GDM1 (cell line): ENCODE measurements around the gene FABP1.

Source experiments
- DNase-seq: peaks from one replicate; lab custom pipeline; 2025; lab: John Stamatoyannopoulos, UW

Gene FABP1

DNA sequence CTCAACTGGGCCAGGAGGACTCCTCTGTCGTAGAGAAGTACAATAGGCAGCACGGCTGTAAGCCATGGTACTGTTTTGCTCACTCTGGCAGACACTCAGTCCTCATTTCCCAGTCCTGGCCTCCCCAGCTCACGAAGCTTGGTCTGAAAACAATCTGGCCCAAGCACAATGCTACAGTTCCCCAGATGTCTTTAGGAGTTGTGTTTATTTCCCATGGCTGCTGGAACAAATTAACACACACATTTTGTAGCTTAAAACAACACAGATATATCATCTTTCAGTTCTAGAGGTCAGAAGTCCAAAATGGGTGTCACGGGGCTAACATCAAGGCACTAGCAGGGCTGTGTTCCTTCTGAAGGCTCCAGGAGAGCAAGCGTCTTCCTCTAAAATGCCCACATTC lies 13.0 kb downstream of the FABP1 start:
- no peak for DNase-seq

DNA sequence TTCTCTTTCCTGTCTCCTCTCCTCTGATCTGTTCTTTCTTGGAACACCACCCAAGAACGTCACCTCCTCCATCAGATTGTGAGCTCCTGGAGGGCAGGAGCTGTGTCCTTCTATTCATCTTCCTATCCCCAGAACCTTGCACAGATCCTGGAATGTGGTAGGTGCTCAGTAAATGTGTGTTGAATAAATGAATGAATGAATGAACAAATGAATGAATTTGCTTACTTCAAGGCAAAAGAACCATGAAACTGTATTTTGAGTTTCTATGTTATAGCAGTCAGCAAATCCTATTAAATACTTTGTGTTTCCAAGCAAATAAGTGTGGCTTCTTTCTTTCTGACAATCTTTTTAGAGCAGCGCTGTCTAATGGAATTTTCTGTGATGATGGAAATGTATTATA lies 14.8 kb downstream of the FABP1 start:
- no peak for DNase-seq

DNA sequence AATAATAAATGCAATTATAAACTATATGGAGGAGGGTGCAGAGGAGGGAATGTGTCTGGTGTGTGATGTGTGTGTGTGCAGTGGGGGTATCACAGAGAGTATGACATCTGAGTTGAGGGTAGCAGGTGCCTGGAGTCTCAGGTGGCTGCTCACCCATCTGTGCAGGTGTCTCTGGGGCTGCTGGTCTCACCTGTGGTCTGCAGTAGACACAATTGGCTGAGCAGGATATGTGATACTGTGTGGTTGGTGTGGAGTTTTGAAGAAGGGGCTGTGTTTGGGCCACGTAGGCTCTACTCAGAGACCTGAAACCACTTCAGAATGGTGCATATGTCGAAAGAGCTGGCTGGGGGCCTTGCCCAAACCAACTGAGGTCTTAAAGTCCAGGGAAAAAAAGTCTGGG lies 17.0 kb downstream of the FABP1 start:
- no peak for DNase-seq

DNA sequence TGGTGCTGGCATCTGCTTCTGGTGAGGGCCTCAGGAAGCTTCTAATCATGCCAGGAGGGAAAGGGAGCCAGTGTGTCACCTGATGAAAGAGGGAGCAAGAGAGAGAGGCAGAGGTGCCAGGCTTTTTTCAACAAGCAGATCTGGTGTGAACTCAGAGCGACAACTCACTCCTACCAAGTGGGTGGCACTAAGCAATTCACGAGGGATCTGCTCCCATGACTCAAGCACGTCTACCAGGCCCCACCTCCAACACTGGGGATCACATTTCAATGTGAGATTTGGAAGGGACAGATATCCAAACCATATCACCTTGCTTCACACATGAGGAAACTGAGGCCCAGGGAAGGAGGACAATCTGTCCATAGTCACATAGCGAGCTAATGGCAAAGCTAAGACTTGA lies 19.1 kb downstream of the FABP1 start:
- DNase-seq, result no peak

DNA sequence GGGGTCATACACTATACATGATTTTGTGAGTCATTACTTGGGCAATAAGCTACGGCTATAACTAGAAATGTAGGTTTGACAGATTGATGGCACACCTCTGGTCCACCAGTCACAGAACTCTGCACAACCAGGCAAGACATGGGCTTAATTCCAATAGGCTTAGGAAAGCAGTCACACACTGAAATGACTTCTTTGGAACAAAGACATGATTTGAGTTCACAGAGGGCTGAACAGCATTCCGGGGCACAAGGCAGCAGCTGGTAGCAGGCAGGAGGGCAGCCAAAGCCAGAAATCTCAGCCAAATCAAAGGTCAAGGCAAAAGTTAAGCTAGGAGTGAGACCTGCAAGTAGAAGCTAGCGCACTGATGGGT lies 27.4 kb downstream of the FABP1 start:
- no peak for DNase-seq

DNA sequence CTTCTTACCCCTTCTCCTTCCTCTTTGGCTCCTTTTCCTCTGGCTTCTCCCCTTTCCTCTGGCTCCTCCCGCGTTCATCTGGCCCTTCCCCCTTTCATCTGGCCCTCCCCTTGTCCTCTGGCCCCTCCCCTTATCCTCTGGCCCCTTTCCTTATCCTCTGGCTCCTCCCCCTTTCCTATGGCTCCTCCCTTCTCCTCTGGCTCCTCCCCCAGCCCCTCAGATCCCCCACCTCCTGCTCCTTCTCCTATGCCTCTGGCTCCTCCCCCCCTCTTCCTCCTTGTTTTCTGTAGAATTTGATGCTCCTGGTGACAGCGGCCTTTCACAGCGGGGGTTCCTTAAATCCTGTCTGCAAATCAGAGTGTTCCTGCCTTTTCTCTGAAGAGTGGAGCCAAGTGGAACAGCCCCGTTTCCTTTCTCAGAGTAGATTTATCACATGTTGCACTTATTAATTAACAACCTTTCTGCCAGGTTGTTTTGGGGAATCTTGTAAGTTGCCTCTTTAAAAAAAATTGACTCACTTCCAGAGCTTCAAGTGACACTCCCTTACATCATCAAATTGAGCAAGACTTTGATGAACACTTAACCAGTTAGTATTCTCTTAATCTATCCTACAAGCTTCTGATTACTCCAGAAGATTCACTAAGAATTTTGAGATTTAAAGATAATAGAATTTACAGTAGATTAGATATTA lies 27.9 kb downstream of the FABP1 start:
- DNase-seq, result no peak

DNA sequence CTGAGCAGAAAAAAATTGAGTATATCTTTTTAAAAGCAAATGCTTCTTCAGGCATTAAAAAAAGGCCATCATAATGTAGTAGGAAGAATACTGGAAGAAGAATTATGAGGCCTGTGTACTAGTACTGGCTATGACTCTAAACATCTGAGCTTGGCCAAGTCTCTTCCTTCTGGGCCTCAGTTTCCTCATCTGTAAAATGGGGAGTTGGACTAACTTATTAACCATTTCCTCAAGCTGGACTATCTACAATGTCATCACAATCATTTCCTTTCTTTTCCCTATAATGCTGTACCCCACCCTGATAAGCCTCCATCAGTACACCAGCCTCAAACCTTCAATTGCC lies 29.3 kb downstream of the FABP1 start:
- DNase-seq, result no peak

DNA sequence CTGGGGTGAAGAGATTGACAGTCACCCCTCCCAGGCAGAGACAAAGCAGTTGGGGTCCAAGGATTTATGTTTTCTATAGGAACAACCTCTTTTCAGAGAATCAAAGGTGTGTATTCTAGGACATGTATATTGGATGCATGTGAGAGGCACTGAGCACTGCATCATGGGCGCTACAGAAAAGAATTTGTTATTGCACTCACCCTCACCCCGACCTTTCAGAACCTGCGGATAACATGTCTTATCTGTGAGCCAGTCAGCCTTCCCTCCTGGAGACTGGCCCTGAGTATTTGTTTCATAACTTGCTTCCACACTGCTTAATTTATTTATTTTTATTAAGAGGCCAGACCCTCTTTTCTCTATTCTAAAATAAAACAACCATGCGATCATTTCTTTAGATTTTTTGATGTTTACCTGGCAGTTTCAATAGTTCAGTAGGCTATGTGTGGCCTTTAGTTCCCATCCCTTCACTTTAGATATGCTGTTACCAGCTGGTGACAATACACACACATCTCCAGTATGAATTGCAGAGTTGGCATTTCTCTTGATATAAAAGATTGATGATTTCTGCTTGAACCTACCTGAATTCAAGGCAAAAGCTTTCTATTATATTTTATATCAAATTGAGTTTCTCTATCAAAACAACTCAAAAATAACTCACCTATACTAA lies 29.8 kb downstream of the FABP1 start:
- DNase-seq, result no peak

DNA sequence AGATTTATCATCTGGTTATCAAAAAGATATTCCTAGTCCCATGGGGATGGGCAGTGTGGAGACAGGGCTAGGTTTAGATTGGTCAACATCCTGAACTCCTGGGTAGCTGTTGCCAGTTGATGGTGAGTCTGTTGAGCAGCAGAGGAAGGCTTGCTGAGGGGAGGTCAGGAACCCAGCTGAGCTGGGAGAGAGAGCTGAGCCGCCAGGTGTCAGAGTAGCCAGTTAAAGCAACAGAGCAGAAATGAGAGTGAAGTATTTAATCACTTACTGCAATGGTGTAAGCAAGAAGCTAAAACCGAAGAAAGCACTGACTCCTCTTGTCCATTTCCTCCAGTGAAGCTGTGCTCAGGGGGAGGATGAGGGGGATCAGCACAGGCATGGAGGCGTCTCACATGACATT lies 30.7 kb downstream of the FABP1 start:
- no peak for DNase-seq

DNA sequence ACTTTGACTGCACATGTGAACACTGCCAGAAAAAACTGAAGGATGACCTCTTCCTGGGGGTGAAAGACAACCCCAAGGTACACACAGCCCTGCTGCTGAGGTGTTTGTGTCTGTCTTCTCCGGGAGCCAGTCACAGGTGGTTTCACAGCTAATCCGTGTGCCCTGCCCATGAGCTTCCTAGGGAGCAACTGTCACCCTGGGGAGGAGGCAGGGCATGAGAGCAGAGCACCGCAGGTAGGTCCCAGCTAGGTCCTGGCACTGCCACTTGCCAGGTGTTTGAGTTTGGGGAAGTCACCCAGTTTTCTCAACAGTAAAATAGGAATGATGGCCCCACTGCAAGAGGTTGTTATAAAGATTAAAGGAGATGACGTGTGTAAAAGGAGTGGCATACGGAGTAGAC lies 31.2 kb downstream of the FABP1 start:
- no peak for DNase-seq

DNA sequence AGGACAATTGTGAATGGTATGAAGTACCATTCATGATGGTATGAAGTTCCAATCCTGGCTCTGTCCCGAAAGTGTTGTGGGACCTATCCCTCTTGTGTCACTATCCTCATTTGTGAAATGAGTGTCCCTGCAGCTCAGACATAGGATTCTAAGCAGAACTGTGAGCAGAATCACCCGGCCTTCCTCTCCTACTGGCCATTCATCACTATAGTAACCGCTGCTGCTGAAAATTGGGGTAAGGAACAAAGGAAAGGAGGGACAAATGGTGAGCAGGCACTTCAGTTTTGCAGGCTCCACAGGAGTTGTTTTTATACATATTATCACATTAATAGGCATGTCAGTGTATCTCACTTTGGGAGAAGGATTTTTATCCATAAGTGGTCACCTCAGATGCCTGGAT lies 32.8 kb downstream of the FABP1 start:
- no peak for DNase-seq

DNA sequence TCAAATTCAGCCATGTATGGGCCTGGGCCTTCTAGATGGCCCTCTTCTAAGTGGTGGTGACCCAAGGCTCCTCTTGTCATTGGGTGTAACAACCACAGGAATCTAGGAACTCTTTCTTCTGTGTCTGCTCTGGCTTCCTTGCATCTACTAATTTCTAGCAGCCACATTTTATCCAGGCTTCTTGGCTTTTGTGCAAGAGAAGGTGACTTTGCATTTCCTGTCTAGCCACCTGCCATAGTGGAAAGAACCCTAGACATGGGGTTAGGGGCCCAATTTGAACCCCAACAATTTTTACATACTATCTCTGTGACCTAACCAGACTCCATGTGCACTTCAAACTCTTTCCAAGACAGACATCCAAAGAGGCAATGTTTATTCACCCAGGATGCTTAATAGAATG lies 35.1 kb downstream of the FABP1 start:
- DNase-seq, result no peak

DNA sequence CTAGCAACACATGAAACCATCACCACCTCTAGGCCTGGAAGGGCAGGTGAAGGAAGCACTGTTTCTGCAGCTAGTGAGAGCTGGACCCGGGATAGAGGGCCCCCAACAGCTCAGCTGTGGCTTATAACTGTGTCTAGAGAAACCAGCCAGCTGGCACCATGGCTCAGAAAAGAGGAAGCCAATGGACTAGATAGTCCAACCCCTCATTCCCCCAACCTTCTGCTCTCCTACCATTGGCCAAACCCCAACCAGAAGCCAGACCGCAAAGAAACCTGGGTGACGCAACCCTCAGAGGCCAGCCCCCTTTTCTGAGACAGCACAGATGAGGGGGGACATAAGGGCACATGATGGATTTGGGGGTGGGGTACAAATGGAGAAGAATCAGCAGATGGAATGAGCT lies 35.9 kb downstream of the FABP1 start:
- no peak for DNase-seq

DNA sequence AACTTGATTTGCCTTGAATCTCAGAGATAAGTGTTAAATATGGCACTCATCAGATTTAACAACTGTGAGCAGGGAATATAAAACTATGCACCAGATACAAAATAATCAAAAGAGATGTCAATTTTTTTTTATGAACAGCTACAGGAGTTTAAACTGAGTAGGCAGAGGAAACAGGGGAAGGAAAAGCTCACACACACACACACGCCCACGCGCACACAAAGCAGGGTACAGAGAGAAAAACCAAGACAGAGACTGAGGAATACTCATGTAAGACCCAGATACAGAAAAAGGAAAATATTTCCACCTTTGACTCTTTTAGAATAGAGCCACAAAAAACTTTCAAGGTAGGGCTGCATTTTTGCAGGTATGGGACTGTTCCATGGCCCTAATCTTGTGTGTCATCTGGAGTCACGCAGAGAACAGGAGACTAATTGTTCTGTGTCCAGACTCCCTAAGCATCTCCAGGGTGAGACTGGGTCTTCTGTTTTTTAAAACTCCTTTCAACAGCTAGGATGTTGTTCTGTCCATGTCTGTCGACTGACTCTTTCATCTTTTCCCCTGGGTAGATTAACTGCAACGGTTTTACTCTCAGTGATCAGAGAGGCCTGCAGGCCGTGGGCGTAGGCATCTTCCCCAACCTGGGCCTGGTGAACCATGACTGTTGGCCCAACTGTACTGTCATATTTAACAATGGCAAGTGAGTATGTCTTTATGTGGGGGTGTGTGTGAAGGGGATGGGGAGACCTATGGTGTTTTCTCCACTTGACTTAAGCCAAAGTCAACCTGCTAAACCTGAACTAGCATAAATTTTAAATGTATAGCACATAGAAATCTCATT lies 37.2 kb downstream of the FABP1 start:
- peak; percentile 31 for DNase-seq

DNA sequence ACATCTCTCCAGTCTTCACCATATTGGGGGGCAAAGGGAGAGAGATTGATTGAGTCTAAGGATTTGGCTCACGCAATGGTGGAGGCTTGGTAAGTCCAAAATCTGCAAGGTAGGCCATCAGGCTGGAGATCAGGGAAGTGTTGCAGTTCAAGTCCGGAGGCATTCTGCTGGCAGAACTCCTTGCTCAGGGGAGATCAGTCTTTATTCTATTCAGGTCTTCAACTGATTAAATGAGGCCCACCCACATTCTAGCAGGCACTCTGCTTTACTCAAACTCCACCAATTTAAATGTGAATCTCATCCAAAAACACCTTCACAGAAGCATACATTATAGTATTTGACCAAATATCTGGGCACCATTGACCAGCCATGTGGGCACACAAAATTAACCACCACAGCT lies 38.9 kb downstream of the FABP1 start:
- DNase-seq, result no peak

DNA sequence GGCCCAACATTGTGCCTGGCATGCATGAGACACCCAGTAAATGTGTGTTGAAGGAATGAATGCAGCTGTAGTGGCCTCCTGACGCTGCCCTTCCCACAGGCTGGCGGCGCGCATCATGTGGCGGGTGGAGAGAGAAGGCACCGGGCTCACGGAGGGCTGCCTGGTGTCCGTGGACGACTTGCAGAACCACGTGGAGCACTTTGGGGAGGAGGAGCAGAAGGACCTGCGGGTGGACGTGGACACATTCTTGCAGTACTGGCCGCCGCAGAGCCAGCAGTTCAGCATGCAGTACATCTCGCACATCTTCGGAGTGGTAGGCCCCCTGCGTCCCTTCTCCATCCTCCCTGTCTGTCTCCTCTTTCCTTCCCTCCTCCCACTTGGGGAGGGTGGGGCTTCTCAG lies 40.1 kb downstream of the FABP1 start:
- no peak for DNase-seq

DNA sequence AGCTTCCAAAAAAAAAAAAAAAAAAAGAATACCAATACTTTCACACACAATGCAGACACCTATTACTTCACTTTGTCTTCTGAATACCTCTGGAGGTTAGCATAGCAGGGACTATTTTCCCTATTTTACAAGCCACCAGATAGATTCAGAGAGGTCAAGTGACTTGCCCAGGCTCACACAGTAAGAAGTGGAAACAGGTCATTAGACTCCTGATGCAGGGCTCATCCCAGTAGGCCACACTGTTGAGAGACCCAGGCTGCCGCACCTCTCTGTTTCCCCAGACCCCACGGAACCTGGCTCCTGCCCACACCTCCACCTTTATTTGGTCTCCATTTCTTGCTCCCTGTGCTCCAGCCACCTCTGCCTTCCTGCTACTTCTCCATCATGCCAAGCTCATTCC lies 40.8 kb downstream of the FABP1 start:
- no peak for DNase-seq

DNA sequence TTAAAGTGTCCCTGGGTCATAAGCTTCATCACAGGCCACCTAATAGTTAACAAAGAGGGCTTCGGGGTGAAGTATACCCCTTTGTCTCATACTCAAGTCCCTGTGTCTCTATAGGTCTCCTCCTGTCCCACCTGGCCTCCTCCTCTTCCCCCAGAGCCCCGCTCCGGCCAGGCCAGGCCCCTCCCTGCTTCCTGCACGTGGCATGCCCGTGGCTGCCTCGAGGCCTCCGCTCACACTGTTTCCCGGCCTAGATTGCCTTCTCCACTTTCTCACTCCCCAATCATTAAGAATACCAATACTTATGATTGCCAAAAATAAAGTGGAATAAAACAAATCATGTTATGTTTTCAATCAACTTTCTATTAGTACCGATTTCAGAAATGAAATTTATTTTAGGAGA lies 41.5 kb downstream of the FABP1 start:
- no peak for DNase-seq

DNA sequence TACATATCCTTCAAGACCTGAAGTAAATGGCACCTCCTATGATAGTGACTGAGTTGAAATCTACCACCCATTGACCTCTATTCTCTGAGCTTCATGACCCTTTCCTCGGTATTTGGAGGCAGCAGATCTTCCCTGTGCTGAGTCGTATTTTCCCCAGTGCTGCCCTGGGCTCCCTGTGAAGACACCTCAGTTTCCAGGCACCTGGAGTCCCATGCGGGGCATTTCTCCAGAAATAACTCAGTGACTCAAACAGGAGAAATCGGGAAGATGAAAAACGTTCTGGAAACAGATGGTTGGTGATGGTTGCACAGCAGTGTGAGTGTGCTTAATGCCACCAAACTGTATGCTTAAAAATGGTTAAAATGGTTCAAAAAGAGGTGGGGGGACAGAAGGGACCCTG lies 42.3 kb downstream of the FABP1 start:
- no peak for DNase-seq

DNA sequence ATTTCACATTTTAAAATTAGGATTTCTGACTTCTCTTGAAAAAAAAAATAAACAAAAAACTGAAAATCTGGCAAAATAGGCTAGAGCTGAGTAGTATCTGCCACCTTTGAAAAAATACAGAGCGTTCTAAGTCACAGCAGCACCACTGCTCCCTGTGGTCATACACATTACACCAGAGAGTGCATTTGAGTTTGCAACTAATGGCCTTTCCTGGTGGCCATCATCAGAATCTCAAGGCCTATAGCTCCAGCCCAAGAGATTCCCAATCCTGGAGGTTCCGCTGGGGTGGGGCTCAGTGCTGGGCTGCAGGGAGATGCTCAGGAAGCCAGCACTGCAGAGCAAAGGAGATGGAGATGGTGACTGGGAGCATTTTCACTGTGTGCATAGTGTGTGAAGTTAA lies 42.8 kb downstream of the FABP1 start:
- DNase-seq, result no peak

DNA sequence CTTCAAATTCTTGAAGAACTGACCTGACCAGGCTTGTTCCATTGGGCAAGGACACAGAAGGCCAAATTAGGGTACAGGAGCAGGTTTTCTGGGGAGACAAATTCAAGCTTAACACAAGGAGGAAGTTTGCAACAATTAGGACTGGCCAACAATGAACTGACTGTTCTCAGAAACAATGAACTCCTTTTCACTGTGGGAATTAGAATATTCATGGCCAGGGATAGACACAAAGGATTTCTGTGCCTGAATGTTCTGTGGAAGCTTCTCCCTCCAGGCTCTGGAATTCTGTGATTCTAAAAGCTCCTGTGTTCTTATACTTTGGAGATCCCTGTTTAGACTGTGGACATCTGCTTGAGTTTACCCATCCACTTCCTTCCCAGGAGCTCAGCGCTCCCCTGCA lies 45.1 kb downstream of the FABP1 start:
- DNase-seq, result no peak

DNA sequence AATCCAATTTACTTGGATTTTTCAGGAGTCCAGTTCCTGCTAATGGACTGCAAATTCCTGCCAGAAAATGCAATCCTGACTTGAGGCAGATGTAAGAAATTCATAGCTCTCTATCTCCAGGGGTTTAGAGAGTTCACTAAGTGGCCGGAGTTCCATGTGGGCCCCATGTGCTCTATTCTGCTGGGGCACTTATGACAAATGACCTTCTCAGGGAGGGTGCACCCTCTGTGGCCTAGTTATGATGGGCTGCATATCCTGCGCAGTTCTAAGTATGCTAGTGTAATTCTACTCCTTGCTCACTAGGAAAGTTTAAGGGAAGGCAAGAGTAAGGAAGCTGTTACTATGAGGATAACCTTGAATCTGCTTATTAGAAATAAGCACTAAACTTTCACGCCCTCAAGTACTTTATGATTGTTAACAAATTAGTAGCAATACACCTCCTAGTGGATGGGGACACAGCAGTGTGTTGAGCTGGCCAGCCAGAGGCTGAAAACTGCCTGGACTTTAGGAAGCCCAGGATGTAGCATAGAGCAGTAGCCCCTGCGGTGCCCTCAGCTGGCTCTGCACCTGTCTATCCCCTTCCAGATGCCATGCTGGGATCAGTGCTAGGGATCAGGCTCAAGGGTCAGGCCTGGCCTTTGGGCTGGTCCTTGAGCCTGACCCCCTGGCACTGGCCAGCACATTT lies 45.8 kb downstream of the FABP1 start:
- no peak for DNase-seq

DNA sequence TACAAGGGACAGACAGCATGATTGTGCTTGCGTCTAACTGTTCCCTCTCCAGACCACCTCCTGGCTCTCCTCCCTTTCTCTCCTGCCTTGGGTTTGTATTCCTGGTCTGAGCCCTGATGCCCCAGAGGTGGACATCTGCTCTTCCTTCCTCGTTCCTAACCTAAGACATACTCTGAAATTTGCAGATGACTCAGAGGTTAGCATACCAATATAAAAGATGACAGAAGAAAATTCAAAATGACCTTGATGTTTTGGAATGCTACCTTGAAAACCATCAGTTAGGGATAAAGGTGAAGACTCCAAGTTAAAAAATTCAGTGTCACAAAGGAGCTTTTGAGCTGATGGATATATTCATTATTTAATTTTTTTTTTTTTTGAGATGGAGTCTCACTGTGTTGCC lies 47.3 kb downstream of the FABP1 start:
- DNase-seq, result no peak
